MM.1S (cell line): ENCODE measurements around the gene ACAP2.

Experiments
- CTCF ChIP-seq: fragments of 300-600 bp; sonication (generic); IDR thresholded peaks from 2 replicates; pipeline ENCODE4 v1.5.1; 2016; ENCODE audit warnings: antibody characterized with exemption, low read length, mixed read lengths
- EZH2 ChIP-seq: fragments of 300-600 bp; sonication (generic); optimal IDR thresholded peaks from 2 replicates; pipeline ENCODE3; 2017; ENCODE audit warnings: low read depth, mild to moderate bottlenecking, antibody characterized with exemption, low read length, mixed read lengths

DNA sequence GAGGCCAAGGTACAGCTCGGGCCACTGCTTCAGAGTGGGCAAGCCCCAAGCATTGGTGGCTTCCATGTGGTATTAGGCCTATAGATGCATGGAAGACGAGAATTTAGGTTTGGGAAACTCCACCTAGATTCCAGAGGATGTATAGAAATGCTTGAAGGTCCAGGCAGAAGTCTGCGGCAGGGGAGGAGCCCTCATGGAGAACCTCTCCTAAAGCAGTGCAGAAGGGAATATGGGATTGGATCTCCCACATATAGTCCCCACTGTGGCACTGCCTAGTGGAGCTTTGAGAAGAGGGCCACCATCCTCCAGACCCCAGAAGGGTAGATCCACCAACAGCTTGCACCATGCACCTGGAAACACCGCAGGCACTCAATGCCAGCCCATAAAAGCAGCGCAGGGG, 123.8 kb downstream of the ACAP2 start:
- TF ChIP-seq EZH2, result no peak
- no peak for TF ChIP-seq CTCF
